Epithelial cell of esophagus (primary cell): ENCODE measurements around the gene ACOT7.

Source experiments
- DNase-seq: peaks from one replicate; pipeline ENCODE4 v3.0.0; 2010; ENCODE audit warnings: low read depth
- H3K4me3 ChIP-seq: 2 replicates; pipeline ENCODE4 v1.5.1; 2011; ENCODE audit warnings: mild to moderate bottlenecking, low read length, control low read depth
- TF ChIP-seq, protein P1 (sequence below): IDR thresholded peaks from 2 replicates; pipeline ENCODE4 v1.5.1; 2011; ENCODE audit warnings: low read depth, mild to moderate bottlenecking, low read length, control low read depth, inconsistent platforms; ENCODE audit not compliant: insufficient read depth; ENCODE audit errors: missing control alignments

ACOT7 gene

GRCh38 chr1:6332821-6333220 lies 60.7 kb downstream of the ACOT7 start:
- no peak overlapping the region for H3K4me3 ChIP-seq
- TF ChIP-seq, protein P1, sequence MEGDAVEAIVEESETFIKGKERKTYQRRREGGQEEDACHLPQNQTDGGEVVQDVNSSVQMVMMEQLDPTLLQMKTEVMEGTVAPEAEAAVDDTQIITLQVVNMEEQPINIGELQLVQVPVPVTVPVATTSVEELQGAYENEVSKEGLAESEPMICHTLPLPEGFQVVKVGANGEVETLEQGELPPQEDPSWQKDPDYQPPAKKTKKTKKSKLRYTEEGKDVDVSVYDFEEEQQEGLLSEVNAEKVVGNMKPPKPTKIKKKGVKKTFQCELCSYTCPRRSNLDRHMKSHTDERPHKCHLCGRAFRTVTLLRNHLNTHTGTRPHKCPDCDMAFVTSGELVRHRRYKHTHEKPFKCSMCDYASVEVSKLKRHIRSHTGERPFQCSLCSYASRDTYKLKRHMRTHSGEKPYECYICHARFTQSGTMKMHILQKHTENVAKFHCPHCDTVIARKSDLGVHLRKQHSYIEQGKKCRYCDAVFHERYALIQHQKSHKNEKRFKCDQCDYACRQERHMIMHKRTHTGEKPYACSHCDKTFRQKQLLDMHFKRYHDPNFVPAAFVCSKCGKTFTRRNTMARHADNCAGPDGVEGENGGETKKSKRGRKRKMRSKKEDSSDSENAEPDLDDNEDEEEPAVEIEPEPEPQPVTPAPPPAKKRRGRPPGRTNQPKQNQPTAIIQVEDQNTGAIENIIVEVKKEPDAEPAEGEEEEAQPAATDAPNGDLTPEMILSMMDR: no peak
- DNase-seq: no peak

GRCh38 chr1:6331543-6332273 lies 61.9 kb downstream of the ACOT7 start:
- DNase-seq: no peak
- H3K4me3 ChIP-seq: no peak overlapping the region
- TF ChIP-seq, protein P1: no peak

- TF ChIP-seq, protein P1: no peak
- DNase-seq: no peak
- H3K4me3 ChIP-seq: no peak overlapping the region
Measured at GRCh38 chr1:6330410-6330911, 63.1 kb downstream of the ACOT7 start.

- no peak overlapping the region for H3K4me3 ChIP-seq
- no peak for DNase-seq
- TF ChIP-seq, protein P1: no peak
Measured at GRCh38 chr1:6329851-6330250, 63.7 kb downstream of the ACOT7 start.

DNA sequence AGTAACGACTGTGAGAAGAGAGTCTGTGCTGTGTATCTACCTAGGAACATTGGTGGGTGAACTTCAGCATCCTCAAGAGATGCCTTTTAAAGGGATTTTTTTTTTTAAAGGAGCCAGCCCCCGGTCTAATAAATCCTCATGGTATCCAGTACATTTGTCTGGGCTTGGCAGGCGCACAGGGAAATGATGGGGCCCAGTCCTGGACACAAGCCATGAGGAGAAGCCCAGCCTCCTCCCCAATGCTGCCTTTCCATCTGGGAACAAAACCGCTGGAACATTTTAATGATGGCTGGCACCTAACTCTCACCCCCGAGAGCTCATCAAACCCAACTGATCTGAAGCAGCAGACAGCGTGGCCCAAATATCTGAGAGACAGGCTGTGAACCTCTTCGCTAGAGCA lies 64.2 kb downstream of the ACOT7 start:
- DNase-seq: no peak
- no peak overlapping the region for H3K4me3 ChIP-seq
- TF ChIP-seq, protein P1: no peak

GRCh38 chr1:6328696-6329095 lies 64.9 kb downstream of the ACOT7 start:
- H3K4me3 ChIP-seq: no peak overlapping the region
- TF ChIP-seq, protein P1: no peak
- DNase-seq: no peak

DNA sequence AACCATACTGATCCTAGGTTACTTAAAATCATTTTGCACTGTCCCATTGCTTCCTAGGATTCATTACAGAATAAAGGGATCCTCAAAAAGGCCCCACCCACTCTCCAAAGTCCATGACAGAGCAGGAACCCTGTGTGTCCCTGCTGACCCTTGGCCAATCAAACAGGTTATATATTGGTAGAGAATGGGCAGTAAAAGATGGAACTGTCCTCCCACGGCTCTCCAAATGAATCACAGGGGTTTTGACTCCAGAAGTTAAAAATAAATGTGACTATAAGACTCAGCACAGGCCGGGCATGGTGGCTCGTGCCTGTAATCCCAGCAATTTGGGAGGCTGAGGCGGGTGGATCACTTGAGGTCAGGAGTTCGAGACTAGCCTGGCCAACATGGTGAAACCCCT lies 65.5 kb downstream of the ACOT7 start:
- DNase-seq: no peak
- H3K4me3 ChIP-seq: no peak overlapping the region
- TF ChIP-seq, protein P1: no peak
